HG03439 (cell line): Measurements from ENCODE around the gene CA14.
A peak's percentile ranks its signal among the peaks of the same experiment; 100 is the strongest.
"Not testable (repeated sequence)": the region's sequence is repeated elsewhere in the genome, so short reads cannot be mapped to it uniquely, and the experiment has no call there.

ENCODE experiments used
- ATAC-seq: cut with Tn5 transposase; IDR thresholded peaks from one replicate; pipeline ENCODE4 v1.9.1; 2021; ENCODE audit warnings: mild to moderate bottlenecking, moderate library complexity; ENCODE audit not compliant: unreplicated experiment

The CA14 gene

DNA sequence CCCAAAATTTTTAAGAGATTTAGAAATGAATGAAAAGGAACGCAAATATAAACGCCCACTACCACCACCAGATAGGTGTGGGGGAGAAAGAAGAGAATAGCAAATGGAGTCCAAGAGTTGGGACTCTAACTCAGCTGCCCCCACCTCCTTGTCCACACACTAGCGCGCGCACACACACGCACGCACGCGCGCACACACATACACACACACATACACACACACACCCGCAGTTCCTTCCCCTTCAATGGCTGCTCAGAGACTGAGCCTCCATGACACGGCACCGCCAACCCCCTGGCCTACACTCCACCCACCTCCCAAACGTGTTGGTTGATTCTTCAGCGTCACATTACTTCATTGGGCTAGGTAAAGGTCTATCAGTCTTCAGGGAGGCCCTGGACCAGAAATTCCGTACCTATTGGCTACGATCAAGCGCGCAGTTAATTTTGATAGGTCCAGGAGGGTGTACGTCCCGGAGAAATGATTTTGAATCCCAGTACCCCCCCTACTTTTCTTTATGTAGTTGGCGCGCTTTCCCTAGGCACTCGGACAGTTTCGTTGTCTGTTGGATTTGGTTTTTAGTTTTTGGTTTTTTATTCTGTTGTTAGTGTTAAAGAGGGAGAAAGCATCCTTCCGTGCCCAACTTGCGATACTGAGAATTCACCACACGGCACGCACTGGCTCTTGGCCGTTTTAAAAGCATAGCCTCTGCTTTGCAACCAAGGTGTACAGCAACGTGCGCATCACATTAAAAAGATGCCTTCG is 21.5 kb upstream of the CA14 start, which contains the start of gene ANP32E:
Gene ANP32E, minus strand, starts transcription at position 261 of the 762 bp plus-strand sequence. CDS start 326 bp downstream, outside the sequence.
- ATAC-seq: peak; percentile 85

DNA sequence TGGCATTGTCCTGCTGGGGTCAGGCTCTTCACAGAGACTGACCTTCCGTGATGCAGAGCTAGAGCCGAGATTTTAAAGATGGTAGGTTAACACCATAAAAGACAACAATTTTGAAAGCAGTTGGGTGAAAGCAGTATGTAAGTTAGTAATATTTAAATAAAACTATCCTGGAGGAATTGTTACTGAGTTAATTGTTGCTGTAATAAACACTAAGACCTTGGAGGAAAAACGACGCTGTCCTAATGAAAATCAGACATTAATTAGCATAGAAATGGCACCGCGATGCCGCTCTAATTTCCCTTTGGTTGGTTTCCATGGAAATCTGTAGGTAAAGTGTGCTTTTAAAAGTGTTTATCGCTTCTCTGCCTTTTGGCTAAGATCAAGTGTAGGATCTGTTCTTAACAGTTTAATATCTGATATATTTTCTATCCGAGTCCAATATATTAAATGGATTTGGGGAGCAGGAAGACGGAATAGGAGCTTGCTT is 20.9 kb upstream of the CA14 start:
- ATAC-seq: no peak

DNA sequence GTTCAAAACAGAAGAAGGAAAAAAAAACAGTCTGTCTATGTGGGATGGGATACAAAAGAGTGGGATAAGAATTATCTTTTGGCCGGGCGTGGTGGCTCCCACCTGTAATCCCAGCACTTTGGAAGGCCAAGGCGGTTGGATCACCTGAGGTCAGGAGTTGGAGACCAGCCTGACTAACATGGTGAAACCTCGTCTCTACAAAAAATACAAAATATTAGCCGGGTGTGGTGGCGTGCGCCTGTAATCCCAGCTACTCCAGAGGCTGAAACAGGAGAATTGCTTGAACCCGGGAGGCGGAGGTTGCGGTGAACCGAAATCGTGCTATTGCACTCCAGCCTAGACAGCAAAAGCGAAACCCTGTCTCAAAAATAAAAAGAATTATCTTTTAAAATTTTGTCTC is 20.4 kb upstream of the CA14 start:
- not testable (repeated sequence) for ATAC-seq

GRCh38 chr1:150237746-150238145 is 19.8 kb upstream of the CA14 start:
- no peak for ATAC-seq

GRCh38 chr1:150243003-150243402 is 14.6 kb upstream of the CA14 start:
- no peak for ATAC-seq

DNA sequence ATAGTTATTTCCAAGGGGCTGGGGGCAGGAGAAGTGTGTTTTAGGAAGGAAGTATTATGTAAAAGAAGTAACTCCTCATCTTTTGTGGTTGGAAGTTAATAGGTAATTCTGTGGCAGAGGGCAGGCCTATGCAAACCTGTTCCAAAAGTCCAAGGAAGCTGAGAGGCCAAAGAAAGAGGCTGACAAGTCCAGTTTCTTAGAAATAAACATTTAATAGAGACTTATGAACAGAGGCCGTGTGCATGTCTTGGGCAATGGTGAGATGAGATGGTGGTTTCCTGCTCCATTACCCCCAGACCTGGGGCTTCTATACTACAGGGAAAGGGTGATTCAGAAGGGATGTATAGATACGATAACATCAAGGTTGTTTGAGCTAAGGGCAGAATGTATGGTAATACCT is 7.6 kb upstream of the CA14 start:
- no peak for ATAC-seq

- ATAC-seq: no peak
Observed at GRCh38 chr1:150256198-150256553, 1.4 kb upstream of the CA14 start.

- no peak for ATAC-seq
Observed at GRCh38 chr1:150256554-150257341, 826 bp upstream of the CA14 start.

- ATAC-seq: no peak
Observed at GRCh38 chr1:150259217-150259616, 1.6 kb downstream of the CA14 start.

DNA sequence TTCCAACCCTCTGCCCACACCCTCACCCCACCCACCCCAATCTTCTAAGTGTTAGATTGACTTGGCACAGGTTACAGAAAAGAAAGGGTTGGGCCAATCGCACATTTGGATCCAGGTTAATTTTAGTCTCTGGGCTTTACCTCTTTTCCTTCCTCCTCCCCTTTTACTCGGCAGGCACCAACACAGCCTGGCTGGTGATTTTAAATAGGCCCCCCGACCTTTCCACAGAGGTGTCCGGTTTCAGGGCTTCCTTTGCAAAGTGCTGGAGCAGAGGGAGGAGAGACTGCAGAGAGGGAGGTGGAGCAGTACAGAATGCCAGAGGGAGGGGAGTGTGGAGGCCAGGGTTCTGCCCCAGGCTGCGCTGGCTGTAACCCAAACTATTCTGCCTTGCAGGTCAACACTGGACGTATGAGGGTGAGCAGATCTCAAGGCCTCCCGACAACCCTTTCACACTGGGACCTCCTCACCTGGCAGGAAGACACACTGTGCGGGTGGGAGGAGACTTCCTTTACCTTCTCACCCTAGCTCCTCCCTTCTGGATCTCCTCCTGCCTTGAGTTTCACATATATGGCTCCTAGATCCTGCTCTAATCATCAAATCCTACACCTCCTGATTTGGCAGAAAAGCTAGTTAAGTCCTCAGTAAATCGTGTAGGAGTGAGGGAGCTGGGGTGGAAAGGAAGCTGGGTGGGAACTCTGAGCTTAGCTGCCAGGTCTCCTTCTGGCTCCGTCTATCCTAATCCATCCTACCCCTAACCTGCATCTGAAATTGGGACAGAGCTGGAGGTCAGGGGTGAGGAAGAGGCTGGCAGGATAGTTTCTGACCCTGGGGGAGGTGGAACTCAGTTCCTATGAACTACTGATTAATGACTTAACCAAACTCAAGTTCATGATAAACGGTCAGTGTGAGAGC is 2.4 kb downstream of the CA14 start:
- no peak for ATAC-seq

DNA sequence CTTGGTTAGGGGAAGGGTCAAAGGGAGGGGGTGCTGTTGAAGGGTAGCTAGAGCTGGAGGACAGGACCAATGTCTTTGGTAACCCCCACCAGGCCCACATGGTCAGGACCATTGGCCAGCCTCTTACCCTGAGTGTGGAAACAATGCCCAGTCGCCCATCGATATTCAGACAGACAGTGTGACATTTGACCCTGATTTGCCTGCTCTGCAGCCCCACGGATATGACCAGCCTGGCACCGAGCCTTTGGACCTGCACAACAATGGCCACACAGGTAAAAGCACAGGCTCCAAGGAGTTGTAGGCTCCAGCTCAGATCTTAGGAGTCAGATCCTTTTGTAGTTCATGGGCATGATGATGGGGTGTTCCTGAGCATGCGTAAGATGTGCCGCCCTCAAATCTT is 3.8 kb downstream of the CA14 start:
- no peak for ATAC-seq

DNA sequence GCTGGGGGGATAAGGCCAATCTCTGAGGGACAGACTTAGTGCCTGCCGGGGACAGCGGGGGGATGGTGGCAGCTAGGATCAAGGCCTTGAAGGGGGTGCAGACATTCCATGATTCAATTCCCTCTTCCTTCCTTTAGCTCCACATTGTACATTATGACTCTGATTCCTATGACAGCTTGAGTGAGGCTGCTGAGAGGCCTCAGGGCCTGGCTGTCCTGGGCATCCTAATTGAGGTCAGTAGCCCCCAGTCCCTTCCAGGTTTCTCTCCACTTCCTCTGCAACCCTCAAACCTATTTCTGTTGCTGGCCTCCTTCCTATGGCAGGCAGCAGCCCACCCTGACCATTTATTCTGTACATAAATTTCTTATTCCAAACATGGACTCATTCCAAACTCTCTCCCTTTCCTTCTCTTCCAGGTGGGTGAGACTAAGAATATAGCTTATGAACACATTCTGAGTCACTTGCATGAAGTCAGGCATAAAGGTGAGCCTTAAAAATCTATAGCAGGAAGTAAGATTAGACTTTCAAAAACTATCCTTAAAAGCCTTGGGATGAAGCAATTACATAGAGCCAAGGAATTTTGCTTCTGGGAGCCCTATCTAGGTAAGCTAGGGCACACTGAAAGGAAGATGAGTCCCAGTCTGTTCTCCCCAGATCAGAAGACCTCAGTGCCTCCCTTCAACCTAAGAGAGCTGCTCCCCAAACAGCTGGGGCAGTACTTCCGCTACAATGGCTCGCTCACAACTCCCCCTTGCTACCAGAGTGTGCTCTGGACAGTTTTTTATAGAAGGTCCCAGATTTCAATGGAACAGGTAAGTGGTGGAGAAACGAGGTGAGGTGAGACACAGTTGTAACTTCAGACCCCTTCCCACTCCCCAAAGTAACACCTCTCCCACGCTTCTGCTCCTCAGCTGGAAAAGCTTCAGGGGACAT is 5.1 kb downstream of the CA14 start:
- ATAC-seq: no peak

- ATAC-seq: no peak
Observed at GRCh38 chr1:150263549-150263948, 6.0 kb downstream of the CA14 start.

DNA sequence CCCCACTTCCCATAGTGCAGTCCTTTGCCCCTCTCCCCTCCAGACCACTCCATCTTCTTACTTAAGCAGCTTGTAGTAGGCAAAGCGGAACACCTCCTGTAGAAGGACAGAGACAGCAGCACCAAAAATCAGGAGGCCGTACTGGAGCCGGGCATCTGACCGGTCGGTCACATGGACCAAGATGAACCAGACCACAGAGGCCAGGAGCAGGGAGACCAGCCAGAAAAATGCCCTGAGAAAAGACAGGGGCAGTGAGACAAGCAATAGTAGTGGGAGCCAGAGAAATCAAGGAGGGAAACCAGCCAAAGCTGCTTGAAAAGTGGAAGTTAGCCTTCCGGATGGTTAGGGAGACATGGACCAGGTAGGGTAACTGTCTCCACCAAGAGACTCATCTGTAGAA is 10.3 kb downstream of the CA14 start:
- ATAC-seq: no peak

DNA sequence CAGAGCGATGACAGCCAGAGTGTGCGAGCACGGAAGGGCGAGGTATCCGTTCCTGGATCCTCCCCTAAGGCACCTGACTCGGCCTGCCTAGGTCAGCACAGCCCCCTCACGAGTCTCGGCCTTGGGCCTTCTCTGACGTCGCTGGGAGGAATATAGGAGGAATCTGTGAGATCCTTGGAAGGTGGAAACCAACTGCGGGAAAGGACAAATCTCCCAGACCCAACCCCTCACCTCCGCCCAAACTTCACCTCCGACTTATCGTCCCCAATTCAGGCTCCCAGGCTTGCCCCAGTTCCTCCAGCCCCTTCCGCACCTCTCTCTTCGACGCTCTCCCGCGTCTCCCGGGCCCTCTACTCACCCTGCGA is 10.7 kb downstream of the CA14 start:
- ATAC-seq: peak; percentile 14

GRCh38 chr1:150268705-150269403 is 11.3 kb downstream of the CA14 start, which contains the start of gene APH1A:
Gene APH1A, minus strand, starts transcription at chr1:150269016. Its CDS starts 206 bp downstream, at chr1:150268810.
- ATAC-seq: peak; percentile 91

- no peak for ATAC-seq
Observed at GRCh38 chr1:150269451-150269850, 11.9 kb downstream of the CA14 start.

- ATAC-seq: no peak
Observed at GRCh38 chr1:150271291-150271959, 13.9 kb downstream of the CA14 start.

DNA sequence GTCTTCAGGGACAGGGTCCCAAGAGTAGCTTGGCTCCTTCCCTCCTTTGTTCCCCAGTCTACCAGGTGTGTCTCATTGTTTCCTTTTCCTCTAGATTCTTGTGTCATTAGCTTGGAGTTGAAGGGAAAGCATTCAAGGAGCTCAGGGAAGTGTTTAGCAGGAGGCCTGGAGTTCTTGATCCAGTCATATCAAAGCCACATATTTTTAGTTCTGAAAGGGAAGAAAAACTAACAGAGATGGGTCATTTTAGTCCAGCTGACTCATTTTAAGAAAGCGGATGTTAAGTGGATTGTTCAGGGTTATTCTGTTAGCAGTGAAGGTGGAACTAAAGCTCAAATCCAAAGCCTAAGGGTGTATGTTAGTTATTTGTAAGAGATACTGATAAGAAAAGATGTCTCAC is 15.7 kb downstream of the CA14 start:
- no peak for ATAC-seq
